Gastroesophageal sphincter (tissue), 4 donors: ENCODE results near the gene KIAA1210. TPM values are rescaled to one million over a fixed set of nuclear protein-coding genes. Genes with fewer than 3 reads are reported as not detected.

Experiments used
- ATAC-seq: fragments of 150-250 bp; one replicate; pipeline ENCODE4 v1.9.1; 2016; ENCODE audit warnings: mild to moderate bottlenecking, moderate library complexity
- H3K27ac ChIP-seq, 4 donors: fragments of 200-600 bp; sonication (generic) in 3 of 4; 1 replicate in 3 of 4; 2 replicates in 1 of 4; pipeline ENCODE4 v1.5.1; 2016 to 2019
- H3K27me3 ChIP-seq: fragments of 200-600 bp; sonication (generic); one replicate; pipeline ENCODE4 v1.5.1; 2019
- H3K36me3 ChIP-seq, 2 donors: fragments of 200-600 bp; sonication (generic); one replicate each; pipeline ENCODE4 v1.5.1; 2019; ENCODE audit warnings: control low read depth in 1 of 2
- H3K4me1 ChIP-seq, 3 donors: fragments of 200-600 bp; sonication (generic); 1 replicate in 2 of 3; 2 replicates in 1 of 3; pipeline ENCODE4 v1.5.1; 2016 to 2019; ENCODE audit warnings: control low read depth in 2 of 3
- H3K4me3 ChIP-seq, 2 donors: fragments of 200-600 bp; sonication (generic); one replicate each; pipeline ENCODE4 v1.5.1; 2019; ENCODE audit warnings: mild to moderate bottlenecking in 1 of 2, moderate library complexity in 1 of 2
- H3K9me3 ChIP-seq, 3 donors: fragments of 200-600 bp; sonication (generic); one replicate each; pipeline ENCODE4 v1.5.1; 2017 to 2019; ENCODE audit warnings: control low read depth in 2 of 3
- EP300 ChIP-seq: sonication (generic); formaldehyde crosslinking; IDR thresholded peaks from one replicate; pipeline ENCODE4 v1.6.1; 2017; ENCODE audit warnings: antibody characterized with exemption, mild to moderate bottlenecking
- POLR2A ChIP-seq, 2 donors: fragments of 450-650 bp; IDR thresholded peaks; one replicate each; pipeline ENCODE4 v1.6.1; 2017; ENCODE audit warnings: antibody characterized with exemption in 2 of 2, mild to moderate bottlenecking in 2 of 2, moderate library complexity in 1 of 2
- POLR2AphosphoS5 ChIP-seq: sonication (generic); formaldehyde crosslinking; IDR thresholded peaks from one replicate; pipeline ENCODE4 v1.6.1; 2017; ENCODE audit warnings: antibody characterized with exemption
- WGBS, 2 donors: methylation state at CpG; one replicate each; pipeline ENCODE4 v1.1.5; 2018; ENCODE audit warnings: low coverage in 1 of 2; 5-methylcytosine and 5-hydroxymethylcytosine counted together
- total RNA-seq, 4 donors: library from RNA; depleted of rRNA; stranded (reverse); fragments of >200 nt; gene quantifications; one replicate each; pipeline ENCODE4 v1.1.0, GENCODE V29; 2016
- TF ChIP-seq, protein P1 (sequence below), 4 experiments: fragments of 200-600 bp in 2 of 4; fragments of 450-650 bp in 2 of 4; sonication (generic) in 1 of 4; IDR thresholded peaks; one replicate each; pipeline ENCODE4 v1.5.1; 2017 to 2019; ENCODE audit warnings: antibody characterized with exemption in 4 of 4, mild to moderate bottlenecking in 2 of 4, moderate library complexity in 2 of 4

Gene KIAA1210
- total RNA-seq, 4 donors from 2014 or later: 0.12 TPM; not detected in 3

DNA sequence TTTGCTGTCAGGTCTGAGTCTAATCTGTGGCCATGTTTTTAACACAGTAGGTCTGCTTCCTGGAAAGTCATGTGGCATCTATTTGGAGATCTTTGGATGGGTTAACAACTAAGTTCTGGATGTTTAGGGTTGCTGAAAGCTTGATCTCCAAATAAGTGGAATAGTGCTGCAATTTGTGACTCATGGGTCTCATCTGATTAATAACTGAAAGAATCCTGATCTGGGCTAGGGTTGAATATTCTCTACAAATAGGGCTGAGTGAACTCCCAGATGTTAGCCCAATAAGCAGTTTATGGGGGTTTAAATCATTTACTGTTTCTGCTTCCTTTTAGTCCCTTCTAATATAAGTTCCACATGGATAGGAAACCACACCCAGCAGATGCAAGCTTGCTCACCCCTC is 31.7 kb downstream of the KIAA1210 start:
- H3K4me3 ChIP-seq: no peak overlapping the region
- no peaks in the 10 kb centered on the region for H3K9me3 ChIP-seq
- H3K36me3 ChIP-seq: no peaks in the 10 kb centered on the region
- no peak for TF ChIP-seq EP300
- TF ChIP-seq, protein P1, sequence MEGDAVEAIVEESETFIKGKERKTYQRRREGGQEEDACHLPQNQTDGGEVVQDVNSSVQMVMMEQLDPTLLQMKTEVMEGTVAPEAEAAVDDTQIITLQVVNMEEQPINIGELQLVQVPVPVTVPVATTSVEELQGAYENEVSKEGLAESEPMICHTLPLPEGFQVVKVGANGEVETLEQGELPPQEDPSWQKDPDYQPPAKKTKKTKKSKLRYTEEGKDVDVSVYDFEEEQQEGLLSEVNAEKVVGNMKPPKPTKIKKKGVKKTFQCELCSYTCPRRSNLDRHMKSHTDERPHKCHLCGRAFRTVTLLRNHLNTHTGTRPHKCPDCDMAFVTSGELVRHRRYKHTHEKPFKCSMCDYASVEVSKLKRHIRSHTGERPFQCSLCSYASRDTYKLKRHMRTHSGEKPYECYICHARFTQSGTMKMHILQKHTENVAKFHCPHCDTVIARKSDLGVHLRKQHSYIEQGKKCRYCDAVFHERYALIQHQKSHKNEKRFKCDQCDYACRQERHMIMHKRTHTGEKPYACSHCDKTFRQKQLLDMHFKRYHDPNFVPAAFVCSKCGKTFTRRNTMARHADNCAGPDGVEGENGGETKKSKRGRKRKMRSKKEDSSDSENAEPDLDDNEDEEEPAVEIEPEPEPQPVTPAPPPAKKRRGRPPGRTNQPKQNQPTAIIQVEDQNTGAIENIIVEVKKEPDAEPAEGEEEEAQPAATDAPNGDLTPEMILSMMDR (IDR thresholded peaks at IDR 0.05): no peak
- no peak for TF ChIP-seq POLR2AphosphoS5
- TF ChIP-seq POLR2A (IDR thresholded peaks at IDR 0.05): no peak
- H3K4me1 ChIP-seq: no peaks in the 10 kb centered on the region
- ATAC-seq: no peak
- H3K27me3 ChIP-seq: no peaks in the 10 kb centered on the region
- no peak overlapping the region for H3K27ac ChIP-seq

DNA sequence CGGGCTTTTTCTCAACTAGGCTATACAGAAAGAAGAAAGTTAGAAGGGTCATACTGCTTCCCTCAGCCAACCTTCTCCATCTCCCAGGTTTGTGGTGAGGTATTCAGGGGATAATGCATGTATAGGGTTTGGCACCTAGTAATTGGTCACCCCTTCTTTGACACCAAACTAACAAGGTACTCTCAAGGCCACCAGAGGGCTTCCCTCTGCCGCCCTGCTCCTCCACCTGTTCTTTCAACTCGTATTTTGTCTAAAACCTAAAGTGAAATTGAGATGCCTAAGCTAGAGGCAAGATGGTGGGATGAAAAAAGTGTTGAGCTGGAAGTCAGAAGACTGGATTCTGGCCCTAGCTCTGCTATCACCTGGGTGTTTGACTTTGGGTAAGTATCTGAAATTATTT is 32.8 kb downstream of the KIAA1210 start:
- no peaks in the 10 kb centered on the region for H3K4me1 ChIP-seq
- no peak for ATAC-seq
- H3K27me3 ChIP-seq: no peaks in the 10 kb centered on the region
- no peaks in the 10 kb centered on the region for H3K9me3 ChIP-seq
- no peak overlapping the region for H3K4me3 ChIP-seq
- TF ChIP-seq, protein P1 (IDR thresholded peaks at IDR 0.05): no peak
- TF ChIP-seq POLR2A (IDR thresholded peaks at IDR 0.05) (no peak), EP300 (no peak), POLR2AphosphoS5 (no peak)
- WGBS, 2 donors: 67 to 80% methylated on average over 1 to 2 of the region's 3 CpGs
- H3K36me3 ChIP-seq: no peaks in the 10 kb centered on the region
- H3K27ac ChIP-seq: no peak overlapping the region

DNA sequence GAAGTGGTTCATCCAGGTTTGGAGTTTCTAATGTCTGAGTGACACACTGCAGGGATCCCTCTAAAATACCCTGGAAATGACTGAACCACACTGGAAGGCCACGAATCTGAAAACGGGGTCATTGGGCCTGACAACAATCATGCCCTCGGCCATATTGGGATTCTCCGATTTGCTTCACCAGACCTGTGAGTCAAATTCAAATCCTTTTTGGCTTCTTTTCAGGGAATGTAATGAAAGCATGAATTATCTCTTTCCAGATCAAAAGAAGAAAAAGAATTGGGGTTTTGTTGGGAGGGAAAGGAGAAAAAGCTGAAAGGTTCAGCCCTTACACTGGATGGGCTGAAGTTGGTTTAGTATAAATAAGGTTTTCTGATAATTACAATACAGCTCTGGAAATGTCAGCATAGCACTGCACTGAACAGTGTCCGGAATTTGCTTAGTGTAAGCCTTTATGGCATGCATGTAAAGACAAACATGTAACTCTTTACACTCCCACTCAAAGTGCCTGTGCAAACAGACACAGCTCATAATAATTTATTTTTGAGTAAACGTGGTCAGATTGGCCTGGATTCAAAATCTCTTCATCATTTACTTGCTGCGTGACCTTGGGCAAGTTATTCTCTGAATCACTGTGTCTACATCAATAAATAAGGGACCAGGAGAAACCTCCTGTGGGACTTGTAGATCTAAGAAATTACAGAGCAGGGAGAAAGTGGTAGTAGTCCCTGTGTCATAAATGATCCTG is 33.4 kb downstream of the KIAA1210 start:
- TF ChIP-seq EP300: no peak
- TF ChIP-seq POLR2A (IDR thresholded peaks at IDR 0.05): no peak
- TF ChIP-seq, protein P1 (IDR thresholded peaks at IDR 0.05): no peak
- TF ChIP-seq POLR2AphosphoS5: no peak
- WGBS, 2 donors: 56 to 68% methylated on average over 3 to 7 of the region's 7 CpGs
- ATAC-seq: no peak

DNA sequence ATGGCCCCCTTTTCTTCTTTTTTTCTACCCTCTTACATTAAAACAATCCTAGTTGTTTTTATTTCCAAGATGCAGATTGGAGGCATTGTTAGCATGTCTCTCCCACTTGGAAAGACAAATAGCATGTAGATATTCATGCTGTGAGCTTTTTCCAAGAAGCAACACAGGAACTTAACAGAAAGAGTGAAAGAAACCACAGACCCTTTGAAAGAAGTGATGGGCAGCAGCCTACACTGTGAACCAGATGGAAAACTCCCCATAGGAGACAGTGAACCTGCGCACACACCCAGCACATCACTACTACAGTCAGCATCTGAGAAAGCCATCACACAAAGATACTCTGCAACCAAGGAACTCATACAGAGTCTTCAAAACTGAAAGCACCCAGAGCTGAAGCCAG is 37.0 kb downstream of the KIAA1210 start:
- 80 to 100% methylated on average over 1 of the region's 1 CpG for WGBS, 2 donors
- no peaks in the 10 kb centered on the region for H3K27me3 ChIP-seq
- H3K27ac ChIP-seq: no peak overlapping the region
- no peak for TF ChIP-seq EP300
- no peaks in the 10 kb centered on the region for H3K36me3 ChIP-seq
- H3K9me3 ChIP-seq: no peaks in the 10 kb centered on the region
- no peak overlapping the region for H3K4me3 ChIP-seq
- H3K4me1 ChIP-seq: no peaks in the 10 kb centered on the region
- no peak for ATAC-seq

More for the DNA sequence above, 33.4 kb downstream of the KIAA1210 start:
- H3K36me3 ChIP-seq: no peaks in the 10 kb centered on the region
- no peak overlapping the region for H3K4me3 ChIP-seq
- no peaks in the 10 kb centered on the region for H3K9me3 ChIP-seq
- no peaks in the 10 kb centered on the region for H3K4me1 ChIP-seq
- no peak overlapping the region for H3K27ac ChIP-seq
- H3K27me3 ChIP-seq: no peaks in the 10 kb centered on the region

DNA sequence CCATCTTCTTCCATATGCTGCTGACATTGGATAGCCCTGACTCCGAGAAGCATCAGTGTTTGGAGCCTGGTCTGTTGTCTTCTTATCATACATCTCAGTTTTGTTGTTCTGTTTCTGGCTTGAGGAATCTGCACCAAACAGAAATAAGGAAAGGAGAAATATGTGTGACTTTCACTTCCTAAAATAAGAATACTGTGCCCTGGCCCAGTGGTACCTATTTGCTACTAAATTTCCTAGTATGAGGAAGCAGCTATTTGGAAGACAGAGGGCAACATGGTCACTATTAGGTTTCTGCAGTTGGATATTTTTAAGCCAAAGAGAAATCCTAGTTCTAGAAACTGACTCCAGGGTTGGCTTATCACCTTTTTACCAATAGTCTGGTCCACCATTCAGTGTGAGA is 38.0 kb downstream of the KIAA1210 start:
- TF ChIP-seq, protein P1 (IDR thresholded peaks at IDR 0.05): no peak
- TF ChIP-seq POLR2AphosphoS5 (no peak), EP300 (no peak), POLR2A (IDR thresholded peaks at IDR 0.05) (no peak)
- ATAC-seq: no peak
- H3K4me1 ChIP-seq: no peaks in the 10 kb centered on the region
- no peak overlapping the region for H3K4me3 ChIP-seq
- H3K27me3 ChIP-seq: no peaks in the 10 kb centered on the region
- WGBS, 2 donors: no CpG with 5 or more reads among the region's 1 CpG
- no peaks in the 10 kb centered on the region for H3K36me3 ChIP-seq
- H3K9me3 ChIP-seq: no peaks in the 10 kb centered on the region
- no peak overlapping the region for H3K27ac ChIP-seq
